Natural killer cell (primary cell): Measurements from ENCODE around the gene CDK13. TPM values are rescaled to one million over a fixed set of nuclear protein-coding genes. Genes with fewer than 3 reads are reported as not detected.
A peak's percentile ranks its signal among the peaks of the same experiment; 100 is the strongest.

ENCODE experiments used
- ATAC-seq, 3 donors: fragments of 150-1000 bp in 2 of 3; fragments of 200-7000 bp in 1 of 3; cut with Tn5 transposase; 1 replicate in 1 of 3; 2 replicates in 2 of 3; pipeline ENCODE4 v1.10.0; 2021; ENCODE audit warnings: mild to moderate bottlenecking in 2 of 3, moderate library complexity in 2 of 3
- DNase-seq, 2 donors: peaks; one replicate each; pipeline versions ENCODE4 v3.0.0 to v3.0.0-alpha.2; 2013 to 2021; ENCODE audit warnings: mixed read lengths in 1 of 2
- H3K27ac ChIP-seq: one replicate; pipeline ENCODE4 v1.5.1; 2013; ENCODE audit warnings: mild to moderate bottlenecking, low read length
- H3K27me3 ChIP-seq: one replicate; pipeline ENCODE4 v1.6.1; 2013; ENCODE audit warnings: low read length; ENCODE audit not compliant: control insufficient read depth, insufficient read depth
- H3K36me3 ChIP-seq: one replicate; pipeline ENCODE4 v1.6.1; 2013; ENCODE audit warnings: low read length; ENCODE audit not compliant: control insufficient read depth, insufficient read depth
- H3K4me1 ChIP-seq: one replicate; pipeline ENCODE4 v1.6.1; 2013; ENCODE audit warnings: low read length; ENCODE audit not compliant: control insufficient read depth, insufficient read depth
- H3K4me3 ChIP-seq: one replicate; pipeline ENCODE4 v1.5.1; 2013; ENCODE audit warnings: low read length
- H3K9me3 ChIP-seq: one replicate; pipeline ENCODE4 v1.6.1; 2013; ENCODE audit warnings: low read length; ENCODE audit not compliant: control insufficient read depth, insufficient read depth
- H3K27ac Mint-ChIP-seq, 2 donors: one replicate each; pipeline ENCODE4 v1.8.0; 2022; ENCODE audit warnings: mild to moderate bottlenecking in 2 of 2, mixed read lengths in 2 of 2, moderate library complexity in 1 of 2
- H3K27me3 Mint-ChIP-seq, 2 donors: one replicate each; pipeline ENCODE4 v1.8.0; 2022; ENCODE audit warnings: low read depth in 2 of 2, mixed read lengths in 2 of 2
- H3K36me3 Mint-ChIP-seq: one replicate; pipeline ENCODE4 v1.8.0; 2022; ENCODE audit warnings: mixed read lengths
- H3K4me1 Mint-ChIP-seq, 2 donors: one replicate each; pipeline ENCODE4 v1.8.0; 2022; ENCODE audit warnings: mixed read lengths in 2 of 2
- H3K4me3 Mint-ChIP-seq: one replicate; pipeline ENCODE4 v1.8.0; 2022; ENCODE audit warnings: mild to moderate bottlenecking, moderate library complexity, mixed read lengths
- H3K9me3 Mint-ChIP-seq, 2 donors: one replicate each; pipeline ENCODE4 v1.8.0; 2022; ENCODE audit warnings: mixed read lengths in 2 of 2
- WGBS: methylation state at CpG from one replicate; pipeline ENCODE4 v1.1.7; 2013; ENCODE audit warnings: missing lambda C conversion rate; ENCODE audit not compliant: insufficient coverage; 5-methylcytosine and 5-hydroxymethylcytosine counted together
- intact Hi-C: fragments of 100-400 bp; cut with micrococcal nuclease; formaldehyde crosslinking; loops from one replicate; pipeline ENCODE4 v1.14.2; 2022
- total RNA-seq, 4 donors: library from RNA; stranded (reverse); fragments of 120-200 nt in 1 of 4; gene quantifications; one replicate each; pipeline versions ENCODE4 v1.2.3 to v1.2.4, GENCODE V29; 2013 to 2022
- TF ChIP-seq, protein P1 (sequence below): fragments of 200-600 bp; IDR thresholded peaks from one replicate; pipeline ENCODE4 v1.8.0; 2022; ENCODE audit warnings: antibody characterized with exemption

CDK13 gene
- total RNA-seq, 3 donors from 2014 or later (not counting 1 experiment from before 2014, with no cell fraction given): 149 to 179 (median 163) TPM

DNA sequence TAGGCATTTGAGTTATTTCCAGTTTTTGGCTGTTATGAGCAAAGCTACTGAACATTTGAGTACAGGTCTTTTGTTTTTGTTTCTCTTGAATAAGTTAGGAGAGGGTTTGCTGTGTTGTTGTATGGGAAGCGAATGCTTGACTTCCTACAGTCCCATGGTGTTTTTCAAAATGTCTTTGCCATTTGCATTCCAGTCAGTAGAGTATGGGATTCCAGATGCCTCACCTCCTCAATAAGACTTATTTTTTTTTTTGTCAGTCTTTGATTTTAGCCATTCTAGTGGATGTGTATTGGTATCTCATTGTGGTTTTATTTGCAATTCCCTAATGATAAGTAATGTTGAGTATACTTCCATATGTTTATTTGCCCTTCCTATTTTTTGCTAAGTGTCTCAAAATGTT is 19.4 kb downstream of the CDK13 start:
- intact Hi-C loops: no loop called here
- H3K27me3 Mint-ChIP-seq: no peaks in the 10 kb centered on the region
- H3K27ac ChIP-seq: no peak overlapping the region
- ATAC-seq: no peak
- no peak overlapping the region for H3K4me3 ChIP-seq
- TF ChIP-seq, protein P1, sequence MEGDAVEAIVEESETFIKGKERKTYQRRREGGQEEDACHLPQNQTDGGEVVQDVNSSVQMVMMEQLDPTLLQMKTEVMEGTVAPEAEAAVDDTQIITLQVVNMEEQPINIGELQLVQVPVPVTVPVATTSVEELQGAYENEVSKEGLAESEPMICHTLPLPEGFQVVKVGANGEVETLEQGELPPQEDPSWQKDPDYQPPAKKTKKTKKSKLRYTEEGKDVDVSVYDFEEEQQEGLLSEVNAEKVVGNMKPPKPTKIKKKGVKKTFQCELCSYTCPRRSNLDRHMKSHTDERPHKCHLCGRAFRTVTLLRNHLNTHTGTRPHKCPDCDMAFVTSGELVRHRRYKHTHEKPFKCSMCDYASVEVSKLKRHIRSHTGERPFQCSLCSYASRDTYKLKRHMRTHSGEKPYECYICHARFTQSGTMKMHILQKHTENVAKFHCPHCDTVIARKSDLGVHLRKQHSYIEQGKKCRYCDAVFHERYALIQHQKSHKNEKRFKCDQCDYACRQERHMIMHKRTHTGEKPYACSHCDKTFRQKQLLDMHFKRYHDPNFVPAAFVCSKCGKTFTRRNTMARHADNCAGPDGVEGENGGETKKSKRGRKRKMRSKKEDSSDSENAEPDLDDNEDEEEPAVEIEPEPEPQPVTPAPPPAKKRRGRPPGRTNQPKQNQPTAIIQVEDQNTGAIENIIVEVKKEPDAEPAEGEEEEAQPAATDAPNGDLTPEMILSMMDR: no peak
- WGBS: 89% methylated on average over 1 of the region's 1 CpG
- DNase-seq: no peak
- H3K4me3 Mint-ChIP-seq: peak overlapping the region; percentile 10
- peaks cover 92 to 94% of the 10 kb centered on the region in 2 donors for H3K4me1 Mint-ChIP-seq
- H3K9me3 ChIP-seq: no peaks in the 10 kb centered on the region
- no peaks in the 10 kb centered on the region for H3K36me3 Mint-ChIP-seq
- H3K27me3 ChIP-seq: no peaks in the 10 kb centered on the region
- peak overlapping the region; percentile 16 to 67 for H3K27ac Mint-ChIP-seq
- peaks cover 34% of the 10 kb centered on the region for H3K4me1 ChIP-seq
- no peaks in the 10 kb centered on the region for H3K9me3 Mint-ChIP-seq
- H3K36me3 ChIP-seq: no peaks in the 10 kb centered on the region

DNA sequence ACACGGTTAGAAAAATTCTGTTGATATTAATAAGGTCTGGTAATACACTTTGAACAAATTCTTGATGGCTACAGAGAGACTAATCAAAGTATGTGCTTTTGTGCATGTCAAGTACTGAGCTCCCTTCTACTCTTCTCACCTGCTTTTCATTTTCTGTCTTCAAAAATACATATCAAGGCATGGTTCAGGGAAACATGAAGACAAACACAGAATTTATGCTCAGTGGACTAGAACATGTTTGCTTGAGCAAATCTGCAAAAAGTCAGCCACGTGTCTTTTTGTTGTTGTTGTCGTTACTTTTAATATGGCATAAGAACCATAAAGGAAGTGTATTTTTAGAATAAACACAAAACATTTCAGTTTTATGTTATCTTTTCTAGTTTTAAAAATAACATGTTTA is 21.9 kb downstream of the CDK13 start:
- DNase-seq (no peak), ATAC-seq (no peak)
- Mint-ChIP-seq H3K4me3 (peak overlapping the region; percentile 39), H3K36me3 (no peaks in the 10 kb centered on the region), H3K4me1 (peaks cover 73 to 75% of the 10 kb centered on the region in 2 donors), H3K27ac (peak overlapping the region; percentile 14 to 60), H3K9me3 (no peaks in the 10 kb centered on the region), H3K27me3 (no peaks in the 10 kb centered on the region)
- intact Hi-C loops: no loop called here
- WGBS: no CpG with 5 or more reads among the region's 3 CpGs
- H3K27ac ChIP-seq: no peak overlapping the region
- TF ChIP-seq, protein P1: no peak
- no peaks in the 10 kb centered on the region for H3K27me3 ChIP-seq
- H3K9me3 ChIP-seq: no peaks in the 10 kb centered on the region
- peaks cover 32% of the 10 kb centered on the region for H3K4me1 ChIP-seq
- no peak overlapping the region for H3K4me3 ChIP-seq
- H3K36me3 ChIP-seq: no peaks in the 10 kb centered on the region

DNA sequence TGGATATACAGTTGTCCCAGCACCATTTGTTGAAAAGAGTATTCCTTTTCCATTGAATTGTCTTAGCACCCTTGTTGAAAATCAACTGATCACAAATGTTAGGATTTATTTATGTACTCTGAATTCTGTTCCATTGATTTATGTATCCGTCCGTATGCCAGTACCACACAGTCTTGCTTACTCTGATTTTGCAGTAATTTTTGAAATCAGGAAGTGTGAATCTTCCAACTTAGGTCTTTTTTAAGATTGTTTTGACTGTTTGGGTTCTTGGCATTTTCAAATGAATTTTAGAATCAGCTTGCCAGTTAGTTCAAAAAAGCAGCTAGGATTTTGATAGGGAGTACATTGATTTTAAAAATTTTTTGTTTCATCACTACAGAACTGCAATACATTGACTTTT is 23.7 kb downstream of the CDK13 start:
- intact Hi-C loops: no loop called here
- WGBS: 95% methylated on average over 2 of the region's 2 CpGs

More for the DNA sequence above, 23.7 kb downstream of the CDK13 start:
- Mint-ChIP-seq H3K36me3 (no peaks in the 10 kb centered on the region), H3K27me3 (no peaks in the 10 kb centered on the region), H3K27ac (peak overlapping the region in 1 of 2 donors; percentile 37), H3K4me1 (peaks cover 54 to 56% of the 10 kb centered on the region in 2 donors), H3K4me3 (no peak overlapping the region), H3K9me3 (no peaks in the 10 kb centered on the region)
- no peak overlapping the region for H3K4me3 ChIP-seq
- no peaks in the 10 kb centered on the region for H3K36me3 ChIP-seq
- H3K4me1 ChIP-seq: peaks cover 34% of the 10 kb centered on the region
- H3K27me3 ChIP-seq: no peaks in the 10 kb centered on the region
- ATAC-seq (no peak), DNase-seq (no peak)
- TF ChIP-seq, protein P1: no peak
- no peaks in the 10 kb centered on the region for H3K9me3 ChIP-seq
- no peak overlapping the region for H3K27ac ChIP-seq
